Motor neuron (in vitro differentiated cells): Measurements from ENCODE around the gene RFC3. TPM values are rescaled to one million over a fixed set of nuclear protein-coding genes. Genes with fewer than 3 reads are reported as not detected.
"Not testable (repeated sequence)": the region's sequence is repeated elsewhere in the genome, so short reads cannot be mapped to it uniquely, and the experiment has no call there.

Experiments used
- ATAC-seq, 8 experiments: fragments of 200-7000 bp; cut with Tn5 transposase; replicated peaks in 6 of 8; 2 replicates each; pipeline ENCODE4 v1.8.0; 2021; ENCODE audit warnings: mild to moderate bottlenecking in 8 of 8, moderate library complexity in 8 of 8
- H3K27ac ChIP-seq, 2 donors: fragments of 250-450 bp; sonication (Bioruptor Pico); 2 replicates each; pipeline ENCODE4 v1.9.0; 2021; ENCODE audit warnings: antibody characterized with exemption in 2 of 2, mild to moderate bottlenecking in 2 of 2, moderate library complexity in 1 of 2
- H3K4me1 ChIP-seq, 2 donors: fragments of 250-450 bp; sonication (Bioruptor Pico); replicated peaks in 1 of 2; 2 replicates each; pipeline ENCODE4 v1.6.1; 2021; ENCODE audit warnings: antibody characterized with exemption in 2 of 2, mild to moderate bottlenecking in 2 of 2, moderate library complexity in 1 of 2
- H3K4me3 ChIP-seq, 5 donors: fragments of 250-450 bp; sonication (Bioruptor Pico); 2 replicates each; pipeline ENCODE4 v1.9.0; 2021; ENCODE audit warnings: antibody characterized with exemption in 5 of 5, mild to moderate bottlenecking in 5 of 5, moderate library complexity in 4 of 5
- WGBS, 10 experiments: fragments of 450-650 bp; shearing (Covaris generic); methylation state at CpG; one replicate each; pipeline ENCODE4 v1.0.0; 2022; 5-methylcytosine and 5-hydroxymethylcytosine counted together
- in situ Hi-C, 9 experiments: fragments of 400-800 bp; cut with MboI; loops; one replicate each; pipeline ENCODE4 v1.15.0; 2021; ENCODE audit warnings: low sequenced_read_pairs in 9 of 9, low pct_unique_long_range_greater_than_20kb in 2 of 9; ENCODE audit not compliant: unreplicated experiment in 9 of 9
- total RNA-seq, 8 experiments: library from RNA; unstranded; fragments of 300-600 nt; gene quantifications; 2 replicates each; pipeline versions ENCODE4 v1.2.3 to v1.2.4, GENCODE V29; 2022

Gene RFC3
- total RNA-seq, 8 experiments from 2014 or later: 5.3 to 48.1 (median 9.7) TPM

GRCh38 chr13:33793726-33794125 is 24.2 kb upstream of the RFC3 start:
- no peak overlapping the region for H3K27ac ChIP-seq
- no peaks in the 10 kb centered on the region for H3K4me1 ChIP-seq
- ATAC-seq: no peak
- in situ Hi-C loops: no loop called here
- H3K4me3 ChIP-seq: no peak overlapping the region

- no peak overlapping the region for H3K4me3 ChIP-seq
- in situ Hi-C loops: no loop called here
- H3K4me1 ChIP-seq: no peaks in the 10 kb centered on the region
- ATAC-seq: no peak
- 23 to 100% (median 75%) methylated on average over 1 to 4 of the region's 4 CpGs for WGBS, 10 experiments
- H3K27ac ChIP-seq: no peak overlapping the region
Observed at GRCh38 chr13:33794576-33794975, 23.4 kb upstream of the RFC3 start.

- no peak overlapping the region for H3K27ac ChIP-seq
- WGBS, 10 experiments: 65 to 100% (median 86%) methylated on average over 2 to 4 of the region's 4 CpGs
- H3K4me1 ChIP-seq: peaks cover 0 to 2% of the 10 kb centered on the region in 2 donors
- H3K4me3 ChIP-seq: no peak overlapping the region
- in situ Hi-C loops: no loop called here
- ATAC-seq: no peak
Observed at GRCh38 chr13:33796095-33796494, 21.9 kb upstream of the RFC3 start.

GRCh38 chr13:33797622-33798021 is 20.3 kb upstream of the RFC3 start:
- H3K4me3 ChIP-seq: no peak overlapping the region
- WGBS, 10 experiments: 2 to 100% (median 49%) methylated on average over 1 to 7 of the region's 7 CpGs
- peak in 2 of 8 experiments; percentile 17 to 19 for ATAC-seq
- no peak overlapping the region for H3K27ac ChIP-seq
- peaks cover 0 to 2% of the 10 kb centered on the region in 2 donors for H3K4me1 ChIP-seq
- in situ Hi-C loops: no loop called here

- no peak for ATAC-seq
- in situ Hi-C loops: no loop called here
- 17 to 100% (median 75%) methylated on average over 1 to 3 of the region's 3 CpGs for WGBS, 10 experiments
- H3K4me1 ChIP-seq: peaks cover 0 to 2% of the 10 kb centered on the region in 2 donors
- no peak overlapping the region for H3K27ac ChIP-seq
- no peak overlapping the region for H3K4me3 ChIP-seq
Observed at GRCh38 chr13:33798023-33798422, 19.9 kb upstream of the RFC3 start.

- in situ Hi-C loops: loop anchor here in 1 of 9 experiments (25.0 kb wide), 1 partner anchor 262 kb away; no protein-coding TSS in a partner anchor
- ATAC-seq: peak in 6 of 8 experiments; percentile 53 to 70 (median 59)
Observed at GRCh38 chr13:33799950-33800592, 17.9 kb upstream of the RFC3 start.

GRCh38 chr13:33800646-33801186 is 17.2 kb upstream of the RFC3 start:
- no peak overlapping the region for H3K4me3 ChIP-seq
- H3K27ac ChIP-seq: no peak overlapping the region
- no peak for ATAC-seq
- peaks cover 0 to 2% of the 10 kb centered on the region in 2 donors for H3K4me1 ChIP-seq
- in situ Hi-C loops: loop anchor here in 1 of 9 experiments (25.0 kb wide), 1 partner anchor 262 kb away; no protein-coding TSS in a partner anchor
- 0 to 50% (median 32%) methylated on average over 1 to 3 of the region's 3 CpGs for WGBS, 10 experiments

More at GRCh38 chr13:33799950-33800592, 17.9 kb upstream of the RFC3 start:
- 18 to 82% (median 55%) methylated on average over 1 to 6 of the region's 6 CpGs for WGBS, 10 experiments
- Histone ChIP-seq H3K4me3 (no peak overlapping the region), H3K4me1 (peaks cover 0 to 2% of the 10 kb centered on the region in 2 donors), H3K27ac (no peak overlapping the region)

GRCh38 chr13:33806470-33807248 is 11.3 kb upstream of the RFC3 start:
- in situ Hi-C loops: loop anchor here in 1 of 9 experiments (25.0 kb wide), 1 partner anchor 256 kb away; no protein-coding TSS in a partner anchor
- WGBS, 10 experiments: 60 to 100% (median 73%) methylated on average over 1 to 8 of the region's 8 CpGs; no CpG with 5 or more reads in 1 of the 10 experiments
- Histone ChIP-seq H3K4me1 (peaks cover 0 to 10% of the 10 kb centered on the region in 2 donors), H3K27ac (no peak overlapping the region), H3K4me3 (no peak overlapping the region)
- no peak for ATAC-seq

GRCh38 chr13:33812829-33813228 is 5.1 kb upstream of the RFC3 start:
- WGBS, 10 experiments: 25 to 92% (median 64%) methylated on average over 1 to 4 of the region's 7 CpGs; no CpG with 5 or more reads in 2 of the 10 experiments
- ATAC-seq, H3K4me3 ChIP-seq, H3K27ac ChIP-seq, H3K4me1 ChIP-seq: not testable (repeated sequence)
- in situ Hi-C loops: loop anchor here in 1 of 9 experiments (25.0 kb wide), 1 partner anchor 249 kb away; no protein-coding TSS in a partner anchor

- Histone ChIP-seq H3K4me3 (no peak overlapping the region), H3K27ac (no peak overlapping the region), H3K4me1 (no peaks in the 10 kb centered on the region)
- WGBS, 10 experiments: 33 to 100% (median 82%) methylated on average over 1 of the region's 1 CpG; no CpG with 5 or more reads in 2 of the 10 experiments
- in situ Hi-C loops: loop anchor here in 1 of 9 experiments (25.0 kb wide), 1 partner anchor 247 kb away; no protein-coding TSS in a partner anchor
- no peak for ATAC-seq
Observed at GRCh38 chr13:33815011-33815550, 2.9 kb upstream of the RFC3 start.

GRCh38 chr13:33816912-33817311 is 1.0 kb upstream of the RFC3 start:
- 76 to 100% (median 96%) methylated on average over 1 to 2 of the region's 2 CpGs for WGBS, 10 experiments
- no peak overlapping the region for H3K27ac ChIP-seq
- H3K4me3 ChIP-seq: no peak overlapping the region
- no peaks in the 10 kb centered on the region for H3K4me1 ChIP-seq
- no peak for ATAC-seq
- in situ Hi-C loops: loop anchor here in 1 of 9 experiments (25.0 kb wide), 1 partner anchor 245 kb away; no protein-coding TSS in a partner anchor

- H3K27ac ChIP-seq: peak overlapping the region; percentile 70 to 84
- no peaks in the 10 kb centered on the region for H3K4me1 ChIP-seq
- peak in 5 of 8 experiments; percentile 2 to 7 (median 4) for ATAC-seq
- in situ Hi-C loops: loop anchor here in 1 of 9 experiments (25.0 kb wide), 1 partner anchor 245 kb away; no protein-coding TSS in a partner anchor
- 0 to 53% (median 26%) methylated on average over 1 to 5 of the region's 5 CpGs for WGBS, 10 experiments
- H3K4me3 ChIP-seq: peak overlapping the region; percentile 61 to 92 (median 84)
Observed at GRCh38 chr13:33817513-33817900, 442 bp upstream of the RFC3 start.

- no peak for ATAC-seq
- in situ Hi-C loops: no loop called here
- Histone ChIP-seq H3K27ac (no peak overlapping the region), H3K4me3 (no peak overlapping the region), H3K4me1 (no peaks in the 10 kb centered on the region)
- 86 to 100% (median 95%) methylated on average over 1 to 4 of the region's 4 CpGs for WGBS, 10 experiments
Observed at GRCh38 chr13:33825083-33825482, 7.1 kb downstream of the RFC3 start.
